Keratinocyte (primary cell): Measurements from ENCODE around the gene FBXO17. TPM values are rescaled to one million over a fixed set of nuclear protein-coding genes. Genes with fewer than 3 reads are reported as not detected.

Source experiments
- DNase-seq: peaks from one replicate; pipeline ENCODE4 v3.0.0-alpha.2; 2011; ENCODE audit warnings: low read depth, missing footprints, low spot score
- FAIRE-seq: peaks from 2 replicates; lab custom pipeline; 2011; peaks lifted over from hg19 to GRCh38; lab: Jason Lieb, UNC
- H2AFZ ChIP-seq: 2 replicates; pipeline ENCODE4 v1.6.0; 2012; ENCODE audit warnings: low read length, control low read depth, inconsistent platforms; ENCODE audit not compliant: control insufficient read depth
- H3K27ac ChIP-seq: 2 replicates; pipeline ENCODE4 v1.5.1; 2011; ENCODE audit warnings: low read length; ENCODE audit not compliant: control insufficient read depth, insufficient read depth
- H3K27me3 ChIP-seq: 3 replicates; pipeline ENCODE4 v1.6.0; 2011; ENCODE audit warnings: low read length; ENCODE audit not compliant: control insufficient read depth, insufficient read depth; ENCODE audit errors: extremely low read depth
- H3K36me3 ChIP-seq, 2 experiments: 2 replicates in 1 of 2; 3 replicates in 1 of 2; pipeline ENCODE4 v1.5.1; 2011; ENCODE audit warnings: low read length in 2 of 2, mild to moderate bottlenecking in 1 of 2; ENCODE audit not compliant: control insufficient read depth in 2 of 2, insufficient read depth in 2 of 2; ENCODE audit errors: extremely low read depth in 1 of 2
- H3K4me1 ChIP-seq: 3 replicates; pipeline ENCODE4 v1.5.1; 2011; ENCODE audit warnings: low read length; ENCODE audit not compliant: control insufficient read depth, insufficient read depth; ENCODE audit errors: extremely low read depth
- H3K4me2 ChIP-seq: 3 replicates; pipeline ENCODE4 v1.6.0; 2011; ENCODE audit warnings: low read depth, low read length; ENCODE audit not compliant: control insufficient read depth, insufficient read depth; ENCODE audit errors: extremely low read depth
- H3K4me3 ChIP-seq, 3 experiments: fragments of 200-600 bp in 1 of 3; sonication (generic) in 1 of 3; 2 replicates in 2 of 3; 3 replicates in 1 of 3; pipeline ENCODE4 v1.5.1; 2011 to 2016; ENCODE audit warnings: low read length in 3 of 3, mild to moderate bottlenecking in 3 of 3, control low read depth in 2 of 3, inconsistent platforms in 1 of 3, low read depth in 1 of 3, mixed read lengths in 1 of 3, mixed run types in 1 of 3, moderate library complexity in 1 of 3; ENCODE audit not compliant: control insufficient read depth in 2 of 3, insufficient read depth in 2 of 3; ENCODE audit errors: extremely low read depth in 1 of 3
- H3K79me2 ChIP-seq: 2 replicates; pipeline ENCODE4 v1.6.0; 2012; ENCODE audit warnings: low read length; ENCODE audit not compliant: control insufficient read depth, insufficient read depth
- H3K9ac ChIP-seq: 3 replicates; pipeline ENCODE4 v1.6.0; 2011; ENCODE audit warnings: low read length; ENCODE audit not compliant: control insufficient read depth, insufficient read depth; ENCODE audit errors: extremely low read depth
- H3K9me1 ChIP-seq: 3 replicates; pipeline ENCODE4 v1.6.0; 2011; ENCODE audit warnings: low read length; ENCODE audit not compliant: control insufficient read depth, insufficient read depth; ENCODE audit errors: extremely low read depth
- H3K9me3 ChIP-seq: 2 replicates; pipeline ENCODE4 v1.5.1; 2012; ENCODE audit warnings: low read depth, low read length; ENCODE audit not compliant: control insufficient read depth
- H4K20me1 ChIP-seq: 3 replicates; pipeline ENCODE4 v1.6.0; 2011; ENCODE audit warnings: low read length; ENCODE audit not compliant: control insufficient read depth, insufficient read depth; ENCODE audit errors: extremely low read depth
- CTCF ChIP-seq, 3 experiments: IDR thresholded peaks in 1 of 3; conservative IDR thresholded peaks in 1 of 3; optimal IDR thresholded peaks in 1 of 3; 2 replicates in 2 of 3; 3 replicates in 1 of 3; pipeline versions ENCODE3 to v1.5.1; 2011; ENCODE audit warnings: low read length in 3 of 3, mild to moderate bottlenecking in 3 of 3, moderate library complexity in 2 of 3, control low read depth in 1 of 3, inconsistent platforms in 1 of 3; ENCODE audit not compliant: insufficient read depth in 2 of 3; ENCODE audit errors: extremely low read depth in 1 of 3
- EZH2 ChIP-seq: IDR thresholded peaks from one replicate; pipeline ENCODE4 v1.6.1; 2012; ENCODE audit warnings: inconsistent platforms, mild to moderate bottlenecking, low read length, moderate library complexity
- dilution Hi-C: fragments of 300-500 bp; cut with MboI; formaldehyde crosslinking; loops from one replicate; pipeline ENCODE4 v1.7.0; 2020; ENCODE audit warnings: low sequenced_read_pairs; ENCODE audit not compliant: extremely low pct_ligation_motif_present
- polyA plus RNA-seq, 5 experiments: library from polyadenylated mRNA; depleted of rRNA in 3 of 5; stranded (reverse) in 3 of 5; stranded (forward) in 1 of 5; unstranded in 1 of 5; fragments of >200 nt; gene quantifications; 1 replicate in 1 of 5; 2 replicates in 3 of 5; 3 replicates in 1 of 5; pipeline versions ENCODE4 v1.2.1 to v1.2.3, GENCODE V29; 2011 to 2012; ENCODE audit warnings: missing spikeins in 2 of 5, low read depth in 1 of 5, low replicate concordance in 1 of 5

Gene FBXO17
- polyA plus RNA-seq, 1 donor (not counting 4 experiments of a cell fraction or from before 2014, with no cell fraction given), result 5.4 TPM

- Histone ChIP-seq H3K4me3 (no peak overlapping the region), H3K4me2 (no peak overlapping the region), H2AFZ (no peak overlapping the region), H3K27me3 (no peaks in the 10 kb centered on the region), H3K9me1 (no peaks in the 10 kb centered on the region), H3K36me3 (no peaks in the 10 kb centered on the region), H3K9ac (no peak overlapping the region), H3K27ac (no peak overlapping the region), H3K4me1 (peaks cover 7% of the 10 kb centered on the region), H3K79me2 (no peaks in the 10 kb centered on the region), H3K9me3 (no peaks in the 10 kb centered on the region), H4K20me1 (no peaks in the 10 kb centered on the region)
- TF ChIP-seq EZH2 (no peak), CTCF (optimal IDR thresholded peaks at IDR 0.05 in 1 of 3, IDR thresholded peaks at IDR 0.05 in 1 of 3, conservative IDR thresholded peaks at IDR 0.05 in 1 of 3; ENCODE audit: extremely low read depth in 1 of 3, insufficient read depth in 2 of 3, low read length in 3 of 3) (no peak)
- FAIRE-seq, result no peak
- no peak for DNase-seq
- dilution Hi-C loops, result no loop called here
Observed at GRCh38 chr19:38979812-38980211, 4.3 kb upstream of the FBXO17 start.

GRCh38 chr19:38978326-38978689, 2.8 kb upstream of the FBXO17 start:
- DNase-seq, result no peak
- no peaks in the 10 kb centered on the region for H3K9me1 ChIP-seq
- H2AFZ ChIP-seq, result no peak overlapping the region
- dilution Hi-C loops, result no loop called here
- H3K36me3 ChIP-seq, result no peaks in the 10 kb centered on the region
- H3K9ac ChIP-seq, result no peak overlapping the region
- H3K4me2 ChIP-seq, result no peak overlapping the region
- no peak overlapping the region for H3K4me3 ChIP-seq
- no peaks in the 10 kb centered on the region for H3K9me3 ChIP-seq
- H3K79me2 ChIP-seq, result no peaks in the 10 kb centered on the region
- H3K4me1 ChIP-seq, result peaks cover 7% of the 10 kb centered on the region
- TF ChIP-seq EZH2 (no peak), CTCF (optimal IDR thresholded peaks at IDR 0.05 in 1 of 3, IDR thresholded peaks at IDR 0.05 in 1 of 3, conservative IDR thresholded peaks at IDR 0.05 in 1 of 3; ENCODE audit: extremely low read depth in 1 of 3, insufficient read depth in 2 of 3, low read length in 3 of 3) (no peak)
- H4K20me1 ChIP-seq, result no peaks in the 10 kb centered on the region
- H3K27me3 ChIP-seq, result no peaks in the 10 kb centered on the region
- FAIRE-seq, result peak; percentile 65
- no peak overlapping the region for H3K27ac ChIP-seq
